Astrocyte of the cerebellum (primary cell): Measurements from ENCODE around the gene GPR35.
A peak's percentile ranks its signal among the peaks of the same experiment; 100 is the strongest.

Source experiments
- DNase-seq: peaks from one replicate; pipeline ENCODE4 v3.0.0-alpha.2; 2011; ENCODE audit warnings: low read depth
- H3K4me3 ChIP-seq: 2 replicates; pipeline ENCODE4 v1.5.1; 2011; ENCODE audit warnings: mild to moderate bottlenecking, low read depth, low read length, moderate library complexity
- in situ Hi-C: cut with HindIII; loops from 2 replicates; pipeline ENCODE4 v1.10.0; 2017; ENCODE audit warnings: low sequenced_read_pairs
- TF ChIP-seq, protein P1 (sequence below): IDR thresholded peaks from 2 replicates; pipeline ENCODE4 v1.5.1; 2012; ENCODE audit warnings: low read length, low read depth, moderate library complexity, mild to moderate bottlenecking; ENCODE audit errors: missing control alignments

The GPR35 gene

DNA sequence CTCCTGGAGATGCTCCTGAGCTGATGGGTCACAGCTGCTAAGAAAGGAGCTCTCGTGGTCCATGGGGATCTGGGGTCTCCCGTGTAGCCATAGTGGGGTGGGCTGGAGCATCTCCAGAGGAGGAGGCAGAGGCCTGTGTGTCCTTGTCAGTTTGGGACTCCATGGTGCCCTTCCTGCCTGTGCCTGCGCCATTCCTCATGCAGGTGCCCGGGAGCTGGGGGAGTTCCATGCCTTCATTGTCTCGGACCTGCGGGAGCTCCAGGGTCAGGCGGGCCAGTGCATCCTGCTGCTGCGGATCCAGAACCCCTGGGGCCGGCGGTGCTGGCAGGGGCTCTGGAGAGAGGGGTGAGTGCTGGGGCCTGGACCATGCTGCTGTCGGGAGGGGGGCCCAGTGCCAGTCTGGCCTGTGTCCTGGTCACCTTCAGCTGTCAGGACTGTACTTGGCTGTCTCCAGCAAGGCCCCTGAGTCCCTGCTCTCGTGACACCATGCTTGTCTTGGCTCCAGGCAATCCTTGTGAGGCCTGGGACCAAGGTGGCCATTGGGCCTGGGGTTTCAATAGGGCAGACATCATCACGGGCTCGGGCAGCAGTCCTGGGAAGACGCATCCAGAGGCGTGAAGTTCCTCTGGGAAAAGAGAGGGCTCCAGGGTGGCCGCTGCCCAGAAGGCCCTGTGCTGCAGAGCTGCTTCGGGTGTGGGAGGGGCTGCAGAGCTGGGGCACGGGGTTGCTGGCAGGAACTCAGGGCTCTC, 31.4 kb upstream of the GPR35 start:
- DNase-seq, result no peak
- TF ChIP-seq, protein P1, sequence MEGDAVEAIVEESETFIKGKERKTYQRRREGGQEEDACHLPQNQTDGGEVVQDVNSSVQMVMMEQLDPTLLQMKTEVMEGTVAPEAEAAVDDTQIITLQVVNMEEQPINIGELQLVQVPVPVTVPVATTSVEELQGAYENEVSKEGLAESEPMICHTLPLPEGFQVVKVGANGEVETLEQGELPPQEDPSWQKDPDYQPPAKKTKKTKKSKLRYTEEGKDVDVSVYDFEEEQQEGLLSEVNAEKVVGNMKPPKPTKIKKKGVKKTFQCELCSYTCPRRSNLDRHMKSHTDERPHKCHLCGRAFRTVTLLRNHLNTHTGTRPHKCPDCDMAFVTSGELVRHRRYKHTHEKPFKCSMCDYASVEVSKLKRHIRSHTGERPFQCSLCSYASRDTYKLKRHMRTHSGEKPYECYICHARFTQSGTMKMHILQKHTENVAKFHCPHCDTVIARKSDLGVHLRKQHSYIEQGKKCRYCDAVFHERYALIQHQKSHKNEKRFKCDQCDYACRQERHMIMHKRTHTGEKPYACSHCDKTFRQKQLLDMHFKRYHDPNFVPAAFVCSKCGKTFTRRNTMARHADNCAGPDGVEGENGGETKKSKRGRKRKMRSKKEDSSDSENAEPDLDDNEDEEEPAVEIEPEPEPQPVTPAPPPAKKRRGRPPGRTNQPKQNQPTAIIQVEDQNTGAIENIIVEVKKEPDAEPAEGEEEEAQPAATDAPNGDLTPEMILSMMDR, result no peak
- no peak overlapping the region for H3K4me3 ChIP-seq
- in situ Hi-C loops, result no loop called here

DNA sequence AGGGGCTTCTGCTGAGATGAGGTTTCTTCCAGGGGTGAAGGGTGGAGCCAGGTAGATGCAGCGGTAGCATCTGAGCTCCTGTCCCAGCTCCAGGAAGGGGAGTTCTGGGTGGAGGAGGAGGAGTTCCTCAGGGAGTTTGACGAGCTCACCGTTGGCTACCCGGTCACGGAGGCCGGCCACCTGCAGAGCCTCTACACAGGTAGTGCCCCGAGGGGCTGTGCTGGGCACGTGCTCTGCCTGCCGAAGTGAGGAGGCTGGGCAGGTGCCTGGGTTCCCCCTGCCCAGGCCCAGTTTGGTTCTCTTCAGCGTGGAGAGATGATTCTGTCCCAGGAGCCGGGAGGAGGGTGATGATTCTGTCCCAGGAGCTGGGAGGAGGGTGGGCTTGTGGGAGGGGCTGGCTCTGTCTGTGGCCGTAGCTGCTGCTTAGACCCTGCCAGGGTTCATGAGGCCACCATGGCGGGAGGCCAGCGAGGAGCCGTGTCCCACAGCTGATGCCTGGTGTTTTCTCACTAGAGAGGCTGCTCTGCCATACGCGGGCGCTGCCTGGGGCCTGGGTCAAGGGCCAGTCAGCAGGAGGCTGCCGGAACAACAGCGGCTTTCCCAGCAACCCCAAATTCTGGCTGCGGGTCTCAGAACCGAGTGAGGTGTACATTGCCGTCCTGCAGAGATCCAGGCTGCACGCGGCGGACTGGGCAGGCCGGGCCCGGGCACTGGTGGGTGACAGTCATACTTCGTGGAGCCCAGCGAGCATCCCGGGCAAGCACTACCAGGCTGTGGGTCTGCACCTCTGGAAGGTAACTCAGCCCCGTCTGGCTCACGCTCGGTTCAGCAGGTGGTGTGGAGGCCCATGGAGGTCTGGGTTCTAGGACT, 30.5 kb upstream of the GPR35 start:
- DNase-seq, result no peak
- TF ChIP-seq, protein P1, result no peak
- no peak overlapping the region for H3K4me3 ChIP-seq
- in situ Hi-C loops, result no loop called here

GRCh38 chr2:240595381-240596079, 29.8 kb upstream of the GPR35 start:
- TF ChIP-seq, protein P1, result peak; percentile 50

DNA sequence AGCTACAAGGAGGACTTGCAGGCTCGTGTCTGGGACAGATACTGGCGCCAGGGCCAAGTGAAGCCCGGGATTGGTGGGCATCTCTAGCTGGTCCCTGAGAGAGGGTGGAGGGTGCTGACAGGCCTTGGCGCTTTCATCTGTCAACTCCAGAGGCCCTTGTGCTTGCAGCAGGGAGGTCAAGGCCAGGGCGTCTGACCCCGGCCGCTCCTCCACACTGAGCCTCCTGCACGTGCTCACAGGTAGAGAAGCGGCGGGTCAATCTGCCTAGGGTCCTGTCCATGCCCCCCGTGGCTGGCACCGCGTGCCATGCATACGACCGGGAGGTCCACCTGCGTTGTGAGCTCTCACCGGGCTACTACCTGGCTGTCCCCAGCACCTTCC, 29.2 kb upstream of the GPR35 start:
- TF ChIP-seq, protein P1, result no peak
- DNase-seq, result no peak
- in situ Hi-C loops, result no loop called here
- H3K4me3 ChIP-seq, result no peak overlapping the region

More at GRCh38 chr2:240595381-240596079, 29.8 kb upstream of the GPR35 start:
- in situ Hi-C loops, result no loop called here
- H3K4me3 ChIP-seq, result no peak overlapping the region
- DNase-seq, result no peak

GRCh38 chr2:240596491-240596931, 28.8 kb upstream of the GPR35 start:
- in situ Hi-C loops, result no loop called here
- TF ChIP-seq, protein P1, result no peak
- H3K4me3 ChIP-seq, result no peak overlapping the region
- DNase-seq, result no peak

- no peak overlapping the region for H3K4me3 ChIP-seq
- TF ChIP-seq, protein P1, result no peak
- DNase-seq, result no peak
- in situ Hi-C loops, result no loop called here
Measured at GRCh38 chr2:240597054-240597418, 28.2 kb upstream of the GPR35 start.
